HPDE6-E6E7 (cell line): ENCODE measurements around the gene SERTM1.

Experiments used
- DNase-seq: peaks from one replicate; pipeline ENCODE4 v3.0.0; 2011; ENCODE audit warnings: missing footprints; ENCODE audit errors: extremely low spot score

Gene SERTM1

DNA sequence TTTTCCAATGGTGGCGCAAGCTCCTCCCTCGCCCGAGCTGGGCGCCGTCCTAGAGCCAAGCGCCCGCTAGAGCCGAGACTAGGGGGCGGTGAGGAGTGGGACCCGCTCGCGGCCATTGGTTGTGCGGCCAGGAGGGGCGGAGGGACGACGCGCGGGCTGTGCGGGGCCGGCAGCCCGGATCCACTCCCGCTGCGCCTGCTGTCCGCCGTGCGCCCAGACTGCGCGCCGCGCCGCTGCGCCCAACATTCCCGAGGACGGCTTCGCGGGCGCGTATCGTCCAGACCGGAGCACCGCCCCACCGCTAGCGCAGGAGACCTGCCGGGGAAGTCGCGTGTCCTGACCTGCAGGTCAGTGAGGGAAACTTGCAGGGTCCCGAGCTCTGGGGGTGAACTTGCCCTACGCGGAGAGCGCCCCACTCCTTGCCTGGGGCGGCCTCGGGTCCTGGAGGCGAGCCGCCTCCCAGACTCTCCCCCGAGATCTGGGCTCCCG is at the start of gene SERTM1:
SERTM1 (plus strand) TSS at position 183 of the 489 bp plus-strand sequence. CDS start 21,059 bp downstream, outside the sequence.
- DNase-seq = no peak

DNA sequence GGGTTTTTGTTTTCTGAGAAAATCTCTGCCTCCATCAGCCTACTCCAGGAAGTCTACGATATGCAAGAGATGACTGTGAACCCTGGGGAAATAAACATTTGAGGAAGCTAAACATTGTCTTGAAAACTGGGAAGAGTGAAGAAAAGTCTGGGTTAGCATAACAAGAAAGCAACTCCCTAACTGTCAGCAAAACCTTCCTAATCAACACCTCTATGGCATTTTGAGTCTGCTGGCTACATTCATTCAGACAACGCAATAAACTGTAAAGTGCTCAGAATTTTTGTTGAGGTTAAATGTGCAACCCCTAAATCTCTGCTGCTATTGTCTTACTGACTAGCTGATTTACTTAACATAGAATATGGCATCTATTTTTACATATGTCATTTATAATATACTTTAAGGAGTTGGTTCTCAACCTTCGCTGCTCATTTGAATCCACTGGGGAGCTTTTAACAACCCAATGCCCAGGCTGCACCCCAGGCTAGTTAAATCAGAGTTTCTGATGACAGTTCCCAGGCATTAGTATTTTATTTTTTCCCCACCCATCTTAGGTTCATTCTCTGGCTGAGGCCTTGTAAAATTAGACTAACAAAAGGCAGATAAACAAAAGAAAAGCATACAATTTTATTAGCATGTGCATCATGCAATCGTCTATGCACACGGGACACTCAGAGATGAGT is 45.3 kb upstream of the SERTM1 start:
- DNase-seq = no peak

DNA sequence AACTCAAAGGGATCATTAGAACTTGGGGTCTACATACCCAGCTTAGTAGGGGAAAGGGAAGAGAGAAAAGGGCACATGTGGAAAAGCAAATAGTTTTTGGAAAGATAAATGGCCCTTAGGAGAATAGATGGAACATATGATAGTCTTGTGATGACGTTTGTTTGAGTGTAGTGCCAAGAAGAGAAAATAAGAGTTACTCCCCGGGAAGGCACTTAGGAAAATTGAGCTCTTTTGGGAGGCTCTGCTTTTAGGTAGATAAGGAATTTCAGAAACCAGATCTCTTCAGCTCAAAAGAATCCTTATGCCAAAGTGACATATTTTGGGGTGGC is 44.8 kb upstream of the SERTM1 start:
- DNase-seq = no peak

DNA sequence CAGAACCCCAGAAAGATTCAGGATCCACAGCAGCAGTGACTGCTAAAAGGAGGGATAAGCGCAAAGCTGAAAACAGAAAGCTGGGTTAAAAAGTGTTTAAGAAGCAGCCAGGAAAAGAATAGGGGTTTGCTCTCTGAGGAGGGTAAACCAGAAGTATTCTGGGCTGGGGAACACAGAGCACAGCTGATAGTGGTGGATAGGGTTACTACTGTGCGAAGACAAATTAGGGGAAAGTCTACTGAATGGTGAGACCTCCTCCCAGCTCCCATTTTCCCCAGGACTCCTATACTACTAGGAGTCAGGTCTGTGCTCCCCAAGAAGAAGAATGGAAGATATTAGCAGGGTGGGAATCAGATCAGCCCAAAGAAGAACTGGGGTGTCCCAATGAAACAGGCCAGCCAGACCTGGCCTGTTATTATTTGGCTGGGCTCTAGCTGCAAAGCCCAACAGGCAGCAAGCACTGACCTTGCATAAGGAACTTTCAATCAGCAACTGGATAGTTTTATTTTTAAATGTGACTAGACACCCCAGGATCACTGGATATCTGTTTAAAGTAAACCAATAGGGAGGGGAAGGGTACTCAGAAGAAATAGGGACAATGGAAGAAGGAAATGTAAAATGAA is 43.5 kb upstream of the SERTM1 start:
- no peak for DNase-seq

DNA sequence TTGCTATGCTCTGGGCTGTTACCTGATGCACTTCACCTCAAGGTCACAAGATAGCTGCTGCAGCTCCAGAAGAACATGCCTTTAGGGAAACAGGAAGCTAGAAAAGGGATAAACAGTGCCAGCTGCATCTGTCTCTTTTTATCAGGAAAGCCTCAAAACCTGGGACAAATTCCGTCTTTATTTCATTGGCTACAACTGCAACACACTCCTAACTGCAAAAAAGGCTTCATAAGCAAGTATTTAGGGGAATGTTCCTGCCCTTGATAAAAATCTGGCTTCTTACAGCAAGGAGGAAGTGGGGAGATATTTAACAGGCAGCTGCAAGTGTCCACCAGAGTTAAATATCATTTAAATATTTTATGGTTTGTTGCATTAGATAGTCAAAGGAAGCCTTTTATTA is 34.2 kb upstream of the SERTM1 start:
- no peak for DNase-seq

DNA sequence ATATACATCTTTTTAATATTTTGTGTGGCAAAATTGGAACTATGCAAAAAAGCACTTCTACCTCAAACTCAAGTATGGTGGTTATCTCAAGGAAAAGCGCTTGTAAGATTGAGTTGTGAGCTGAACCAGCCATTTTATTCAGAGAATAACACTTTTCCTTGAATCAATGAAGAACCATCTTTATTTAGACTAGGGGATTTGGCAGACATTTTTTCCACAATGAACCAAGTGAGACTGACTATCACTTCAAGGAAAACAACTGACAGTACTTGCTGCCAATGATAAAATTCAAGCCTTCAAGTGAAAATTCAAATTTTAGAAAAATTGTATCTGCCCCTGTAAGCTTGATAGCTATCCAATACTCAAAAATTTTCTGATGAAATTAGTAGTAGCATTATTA is 23.2 kb upstream of the SERTM1 start:
- DNase-seq = no peak

DNA sequence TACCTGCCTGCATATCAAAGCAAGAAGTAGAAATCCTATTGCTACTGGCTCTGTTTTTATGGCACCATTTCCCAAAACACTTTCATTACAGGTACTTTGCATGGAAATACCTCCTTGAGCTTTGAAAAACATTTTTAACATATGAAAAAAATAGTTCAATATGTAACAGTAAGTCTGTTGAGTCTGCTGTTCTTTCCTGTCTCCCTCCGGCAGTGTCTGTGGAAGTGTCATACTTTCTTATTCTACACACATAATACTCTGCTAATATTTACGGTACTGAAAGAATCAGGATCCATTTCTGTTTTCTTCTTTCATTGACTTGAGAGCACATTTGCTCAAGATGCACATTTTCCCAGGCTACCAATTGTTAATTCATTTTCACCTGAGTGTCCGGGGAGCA is 8.2 kb upstream of the SERTM1 start:
- DNase-seq = no peak

DNA sequence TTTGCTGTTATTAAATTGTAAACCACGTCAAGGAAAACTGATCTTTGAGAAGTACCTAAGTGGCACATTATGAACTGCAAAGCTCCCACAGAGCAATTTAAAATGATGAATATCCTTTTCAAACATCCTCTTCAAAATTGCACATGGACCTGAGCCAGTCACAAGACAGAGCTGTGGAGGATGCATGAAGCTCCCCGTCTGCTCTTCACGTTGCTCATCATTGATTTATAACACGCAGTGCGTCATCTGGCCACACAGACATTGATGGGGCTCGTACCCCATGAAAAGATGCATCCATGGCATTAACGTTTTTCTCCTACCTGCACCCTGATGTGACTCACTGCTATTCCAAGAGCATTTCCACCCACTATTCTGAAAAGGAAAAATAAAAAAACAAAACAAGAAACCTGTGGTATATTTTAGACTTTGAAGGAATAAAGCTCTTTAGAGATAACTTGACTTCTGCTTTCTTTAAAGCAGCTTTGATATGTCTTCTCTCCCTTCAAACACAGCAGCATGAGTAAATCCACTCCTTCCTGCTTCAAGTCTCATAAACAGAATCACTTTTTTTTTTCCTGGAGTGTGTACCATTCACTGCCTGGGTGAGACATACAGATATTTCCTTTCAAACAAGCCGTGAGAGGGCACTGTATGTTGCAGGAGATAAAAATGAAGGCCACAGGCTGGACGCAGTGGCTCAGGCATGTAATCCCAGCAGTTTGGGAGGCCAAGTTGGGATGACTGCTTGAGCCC is 7.2 kb upstream of the SERTM1 start:
- DNase-seq = no peak

DNA sequence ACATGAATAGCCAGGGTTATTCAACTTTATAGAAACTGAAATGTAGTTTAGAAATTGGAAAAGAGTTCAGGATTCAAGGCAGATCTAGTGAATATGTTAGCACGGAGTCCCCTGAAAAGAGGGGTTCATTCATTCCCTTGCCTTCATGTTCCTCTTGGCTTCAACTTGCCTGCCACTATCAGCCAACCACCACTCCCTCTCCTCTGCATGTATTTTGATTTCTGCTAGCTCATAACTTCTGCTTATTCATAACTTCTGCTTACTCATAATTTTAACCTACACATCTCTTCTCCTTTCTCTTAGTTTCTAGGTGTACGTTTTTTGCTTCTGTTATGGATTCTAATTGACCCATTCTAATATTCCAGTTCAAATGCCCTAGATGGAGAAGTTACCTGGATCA is 5.5 kb upstream of the SERTM1 start:
- DNase-seq = no peak

DNA sequence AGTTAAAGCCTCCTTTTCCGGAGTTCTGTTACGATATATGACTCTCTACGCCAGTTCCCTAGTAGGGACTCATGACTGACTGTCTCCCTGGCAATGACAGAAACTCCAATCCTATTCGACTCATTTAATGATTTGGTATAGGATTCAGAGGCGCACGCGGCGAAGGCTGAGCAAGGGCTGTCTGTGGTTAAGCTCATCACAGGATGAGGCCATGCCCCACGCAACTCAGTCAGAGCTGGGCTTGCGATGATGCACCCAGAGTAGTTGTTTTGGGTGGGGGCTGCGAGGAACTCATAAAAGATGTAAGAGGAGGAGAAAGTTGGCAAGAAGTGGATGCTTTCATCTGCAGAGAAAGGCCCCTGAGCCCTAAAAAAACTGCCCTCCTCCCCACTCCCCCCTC is 468 bp upstream of the SERTM1 start:
- DNase-seq = no peak

DNA sequence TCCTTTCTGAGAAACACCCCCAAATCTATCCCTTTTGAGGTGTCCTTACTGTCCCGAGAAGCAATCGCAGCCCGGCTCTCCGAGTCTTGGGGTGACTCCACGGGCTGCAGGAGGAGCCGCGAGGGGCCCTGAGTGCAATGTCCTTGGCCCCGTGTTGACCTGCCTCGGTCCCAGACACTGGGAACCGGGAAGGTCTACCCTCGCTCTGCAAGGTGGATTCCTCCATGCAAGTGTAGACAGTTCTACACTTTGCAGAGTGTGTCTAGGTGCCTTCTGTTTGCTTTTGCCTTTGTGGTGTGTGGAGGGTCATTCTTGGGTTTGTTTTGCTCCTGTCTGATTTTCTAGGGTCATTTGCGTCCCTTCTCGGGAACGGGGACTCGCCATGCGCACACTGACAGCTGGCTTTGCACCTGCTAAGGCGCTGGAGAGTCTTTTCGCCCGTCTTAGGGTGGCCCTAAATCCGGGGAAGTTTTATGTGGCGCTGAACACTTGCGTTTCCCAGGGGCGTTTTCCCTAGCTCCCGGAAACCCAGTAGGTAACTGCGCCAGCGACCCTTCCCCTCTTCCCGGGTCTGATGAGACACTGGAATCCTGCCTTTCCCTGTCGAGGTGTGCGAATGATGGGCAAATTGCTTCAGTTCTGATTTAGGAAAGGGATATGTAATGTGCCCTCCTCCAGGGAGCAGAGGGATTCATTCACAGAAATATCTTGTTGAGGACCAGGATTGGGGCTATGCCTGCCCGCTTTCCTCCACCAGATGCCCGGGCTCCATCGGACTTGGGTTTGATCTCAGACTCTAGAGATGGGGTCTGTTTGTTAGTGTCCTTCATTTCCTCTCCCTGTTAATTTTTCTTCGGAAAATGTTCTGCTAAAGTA is 755 bp downstream of the SERTM1 start:
- no peak for DNase-seq

DNA sequence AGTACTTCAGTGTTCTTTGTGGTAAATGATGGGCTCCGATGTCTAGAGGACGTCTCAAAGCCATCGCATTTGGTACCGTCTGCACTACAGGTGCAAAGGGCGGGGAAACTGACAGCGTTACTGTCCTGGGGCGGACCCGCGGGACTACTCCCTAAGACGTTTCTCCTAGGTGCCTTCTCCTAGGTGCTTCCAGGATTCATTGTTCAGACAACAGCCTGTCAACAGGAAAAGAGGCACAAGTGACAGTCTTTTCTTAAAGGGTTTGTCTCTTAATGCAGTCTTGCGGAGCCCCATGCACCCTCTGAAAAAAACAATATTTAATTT is 1.4 kb downstream of the SERTM1 start:
- DNase-seq = no peak

DNA sequence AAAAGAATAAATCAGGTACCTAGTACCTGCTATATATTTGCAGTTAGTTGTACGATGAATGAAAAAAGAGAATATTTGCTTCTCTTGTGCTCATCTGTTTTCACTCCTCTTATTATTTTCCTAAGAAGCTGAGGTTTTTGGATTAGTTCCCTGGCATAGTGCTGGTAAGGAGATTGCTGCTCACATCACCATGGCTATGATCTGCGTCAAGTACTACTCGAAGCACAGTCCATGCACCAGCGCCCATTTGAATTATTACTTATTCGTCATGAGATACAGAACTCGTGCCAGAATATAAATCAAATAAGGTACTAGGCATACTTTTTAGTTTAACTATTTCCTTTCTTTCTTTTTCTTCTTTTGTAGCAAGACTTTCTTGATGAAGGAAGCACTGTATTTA is 7.1 kb downstream of the SERTM1 start:
- no peak for DNase-seq

DNA sequence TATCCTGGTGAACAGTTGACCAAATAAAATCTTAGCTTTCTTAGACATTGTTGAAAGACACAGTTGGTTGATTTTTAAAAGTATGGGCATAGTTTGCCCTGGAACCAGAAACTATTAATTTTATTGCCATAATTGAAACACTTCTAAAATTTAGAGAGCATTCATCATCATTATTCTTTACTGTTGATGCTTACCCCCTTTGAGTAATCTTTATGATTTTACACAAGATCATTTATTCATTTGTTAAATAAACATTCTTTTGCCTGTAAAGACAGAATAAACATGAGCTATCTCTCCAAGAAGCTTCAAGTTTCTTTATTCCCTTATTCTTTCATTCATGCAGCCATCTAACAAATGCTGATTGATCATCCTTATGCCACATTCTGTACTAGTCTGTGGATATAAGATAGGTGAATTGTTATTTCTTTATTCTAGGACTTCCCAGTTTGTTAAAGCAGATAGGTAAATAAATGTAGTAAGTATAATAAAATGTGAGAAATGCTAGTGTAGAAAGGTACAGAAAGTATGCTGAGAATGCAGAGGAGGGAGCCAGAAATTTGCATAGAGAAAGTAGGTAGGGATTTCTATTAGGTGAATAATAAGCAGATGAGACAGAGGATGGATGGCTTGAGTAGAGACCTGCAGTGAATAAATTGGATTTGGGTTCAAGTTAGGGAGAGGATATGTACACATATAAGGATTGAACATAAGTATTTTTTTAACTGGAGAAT is 8.2 kb downstream of the SERTM1 start:
- DNase-seq = no peak

DNA sequence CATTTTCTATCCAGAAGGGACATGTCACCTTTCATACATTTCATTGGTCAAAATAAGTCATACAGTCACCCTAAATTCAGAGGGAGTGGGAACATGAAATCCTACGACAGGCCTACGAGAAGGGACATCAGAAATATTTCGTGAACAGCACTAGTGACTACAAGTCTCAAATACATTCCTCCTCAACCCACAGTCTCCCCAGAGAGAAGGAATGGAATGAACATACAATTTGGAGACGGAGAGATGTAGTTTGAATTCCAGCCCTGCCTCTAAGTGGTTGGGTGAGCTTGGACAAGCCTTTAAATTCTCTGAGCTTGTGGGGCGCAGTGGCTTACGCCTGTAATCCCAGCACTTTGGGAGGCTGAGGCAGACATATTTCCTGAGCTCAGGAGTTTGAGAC is 9.9 kb downstream of the SERTM1 start:
- no peak for DNase-seq

DNA sequence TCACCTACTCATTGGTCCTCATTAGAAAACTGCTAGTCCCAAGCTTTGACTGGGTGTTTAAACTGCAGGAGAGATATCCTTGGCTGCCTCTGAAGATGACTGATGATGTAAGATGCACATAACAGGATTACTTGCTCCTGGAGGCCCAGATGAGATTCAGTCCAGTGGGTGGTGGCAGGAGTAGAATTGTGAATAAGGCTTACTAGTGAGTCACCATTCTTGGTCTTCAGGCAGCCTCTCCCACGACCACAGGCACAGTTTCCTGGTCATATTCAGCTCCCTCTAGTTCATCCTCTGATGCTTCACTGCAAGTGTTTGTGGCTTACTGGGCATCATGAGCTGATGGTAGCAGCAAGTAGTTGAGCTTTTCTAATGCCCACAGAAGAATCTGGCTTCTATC is 12.1 kb downstream of the SERTM1 start:
- no peak for DNase-seq

DNA sequence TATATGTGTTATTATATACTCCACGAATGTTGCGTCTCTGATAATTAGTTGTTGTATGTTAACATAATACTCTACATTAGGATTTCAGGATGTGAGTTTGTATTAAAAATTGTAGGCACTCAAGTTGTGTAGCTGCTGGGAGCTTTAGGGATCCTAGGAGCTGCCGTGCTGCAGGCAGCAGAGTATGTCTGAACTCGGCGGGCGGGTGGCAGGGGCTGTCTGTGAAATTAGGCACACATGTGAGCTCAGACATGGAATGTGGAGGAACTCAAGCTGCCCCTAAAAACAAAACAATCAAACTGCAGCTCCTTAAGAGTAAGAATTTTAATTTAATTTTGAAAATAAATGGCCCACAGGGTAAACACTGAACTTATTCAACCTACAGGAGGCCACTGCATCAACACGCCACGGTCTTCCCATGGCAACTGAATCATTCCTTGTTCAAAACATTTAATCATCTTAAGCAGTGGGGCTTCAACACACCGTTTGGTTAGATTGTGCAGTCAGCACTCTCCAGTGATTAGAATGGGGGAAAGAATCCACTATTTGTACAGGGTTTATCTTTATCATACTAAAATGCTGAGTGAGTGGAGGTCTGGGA is 22.7 kb downstream of the SERTM1 start:
- no peak for DNase-seq

DNA sequence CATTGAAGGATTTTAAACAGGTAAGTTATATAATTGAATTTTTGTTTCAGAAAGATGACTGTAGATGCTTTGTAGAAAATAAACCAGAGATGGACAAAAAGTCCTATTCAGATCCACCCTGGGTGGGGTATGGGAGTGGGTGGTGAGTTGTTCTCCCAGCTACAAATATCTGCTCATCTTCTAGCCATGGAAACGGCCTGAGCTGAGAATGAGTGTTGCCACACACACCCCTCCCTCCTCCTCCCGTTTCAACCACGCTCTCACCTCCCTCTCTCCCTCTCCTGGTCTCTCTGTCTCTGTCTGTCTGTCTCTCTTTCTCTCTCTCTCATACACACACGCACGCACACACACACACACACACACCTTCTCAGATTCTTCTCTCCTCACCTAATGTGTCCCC is 26.4 kb downstream of the SERTM1 start:
- DNase-seq = no peak

DNA sequence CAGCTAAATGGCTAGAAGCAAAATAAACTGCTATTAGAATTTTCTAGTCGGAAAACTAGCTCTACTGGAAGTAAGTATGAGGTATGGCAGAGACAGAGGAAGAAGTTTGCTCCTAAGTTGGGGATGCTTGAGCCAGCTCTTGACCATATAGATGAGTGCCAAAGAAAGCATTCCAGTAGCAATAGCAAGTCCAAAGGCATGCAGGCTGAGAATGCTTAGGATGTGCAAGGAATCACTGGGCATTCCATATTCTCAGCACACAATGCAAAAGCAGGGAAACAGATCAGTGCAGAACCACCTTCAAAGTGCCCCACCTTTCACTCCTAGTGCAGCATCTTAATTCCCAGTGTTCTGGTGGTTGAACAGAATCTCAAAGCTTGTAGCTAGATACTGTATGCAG is 32.9 kb downstream of the SERTM1 start:
- DNase-seq = no peak

DNA sequence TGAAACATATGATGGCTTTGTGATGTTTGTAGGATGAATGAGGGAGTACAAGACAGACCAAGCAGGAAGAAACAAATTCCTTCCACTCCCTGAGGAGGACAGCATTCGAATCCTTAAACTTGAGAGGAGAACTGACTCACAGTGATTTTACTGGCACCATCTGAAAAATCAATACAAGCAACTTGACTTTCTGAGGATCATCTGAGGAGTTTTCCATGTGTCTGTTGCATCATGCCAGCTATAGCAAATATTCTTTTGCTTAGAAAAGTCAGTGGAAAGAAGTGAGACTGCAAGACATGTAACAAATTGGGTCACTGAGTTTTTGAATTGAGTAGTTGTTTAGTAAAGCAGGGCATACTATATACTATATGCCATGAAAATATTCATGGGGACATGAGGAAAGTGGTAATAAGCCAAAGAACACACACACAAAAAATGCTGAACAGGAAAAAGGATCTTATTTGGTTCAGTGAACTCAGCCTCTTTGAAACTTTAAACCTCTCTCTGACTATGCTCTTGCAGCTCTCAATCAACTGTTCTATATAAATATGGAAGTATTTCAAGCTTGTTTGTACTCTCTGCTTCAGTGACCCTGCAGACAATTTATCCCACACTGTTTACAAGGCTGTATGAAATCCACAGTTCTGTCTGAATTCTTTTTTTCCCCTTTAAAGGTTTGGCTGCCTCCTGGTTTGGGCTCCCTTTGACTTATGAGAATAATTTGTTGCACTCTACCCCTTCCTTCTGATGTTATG is 35.5 kb downstream of the SERTM1 start:
- no peak for DNase-seq
